GM12801 (cell line): ENCODE data around the gene DSTYK.

Experiments
- TF ChIP-seq, protein P1 (sequence below): IDR thresholded peaks from one replicate; pipeline ENCODE4 v1.5.1; 2011; ENCODE audit warnings: control low read depth; ENCODE audit not compliant: insufficient read length; ENCODE audit errors: extremely low read depth

DSTYK gene

DNA sequence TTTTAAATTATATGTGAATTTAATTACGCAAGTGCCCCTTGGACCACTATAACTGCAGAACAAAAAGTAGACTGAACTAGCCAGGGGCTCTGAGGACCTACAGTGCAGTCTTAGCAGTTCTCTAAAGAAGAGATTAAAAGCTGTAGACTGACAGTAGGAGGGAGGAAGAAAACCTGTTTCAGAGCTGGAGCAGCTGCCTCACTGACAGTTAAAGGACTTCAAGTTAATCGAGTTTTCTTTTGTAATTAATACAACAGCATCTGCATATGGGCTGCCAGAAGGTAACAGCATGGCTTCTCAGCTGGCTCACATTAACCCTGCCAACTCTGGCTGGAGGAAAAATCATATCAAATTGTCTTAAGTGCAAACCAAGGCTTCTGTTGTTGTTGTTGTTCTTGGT lies 19.9 kb downstream of the DSTYK start:
- TF ChIP-seq, protein P1, sequence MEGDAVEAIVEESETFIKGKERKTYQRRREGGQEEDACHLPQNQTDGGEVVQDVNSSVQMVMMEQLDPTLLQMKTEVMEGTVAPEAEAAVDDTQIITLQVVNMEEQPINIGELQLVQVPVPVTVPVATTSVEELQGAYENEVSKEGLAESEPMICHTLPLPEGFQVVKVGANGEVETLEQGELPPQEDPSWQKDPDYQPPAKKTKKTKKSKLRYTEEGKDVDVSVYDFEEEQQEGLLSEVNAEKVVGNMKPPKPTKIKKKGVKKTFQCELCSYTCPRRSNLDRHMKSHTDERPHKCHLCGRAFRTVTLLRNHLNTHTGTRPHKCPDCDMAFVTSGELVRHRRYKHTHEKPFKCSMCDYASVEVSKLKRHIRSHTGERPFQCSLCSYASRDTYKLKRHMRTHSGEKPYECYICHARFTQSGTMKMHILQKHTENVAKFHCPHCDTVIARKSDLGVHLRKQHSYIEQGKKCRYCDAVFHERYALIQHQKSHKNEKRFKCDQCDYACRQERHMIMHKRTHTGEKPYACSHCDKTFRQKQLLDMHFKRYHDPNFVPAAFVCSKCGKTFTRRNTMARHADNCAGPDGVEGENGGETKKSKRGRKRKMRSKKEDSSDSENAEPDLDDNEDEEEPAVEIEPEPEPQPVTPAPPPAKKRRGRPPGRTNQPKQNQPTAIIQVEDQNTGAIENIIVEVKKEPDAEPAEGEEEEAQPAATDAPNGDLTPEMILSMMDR = no peak

DNA sequence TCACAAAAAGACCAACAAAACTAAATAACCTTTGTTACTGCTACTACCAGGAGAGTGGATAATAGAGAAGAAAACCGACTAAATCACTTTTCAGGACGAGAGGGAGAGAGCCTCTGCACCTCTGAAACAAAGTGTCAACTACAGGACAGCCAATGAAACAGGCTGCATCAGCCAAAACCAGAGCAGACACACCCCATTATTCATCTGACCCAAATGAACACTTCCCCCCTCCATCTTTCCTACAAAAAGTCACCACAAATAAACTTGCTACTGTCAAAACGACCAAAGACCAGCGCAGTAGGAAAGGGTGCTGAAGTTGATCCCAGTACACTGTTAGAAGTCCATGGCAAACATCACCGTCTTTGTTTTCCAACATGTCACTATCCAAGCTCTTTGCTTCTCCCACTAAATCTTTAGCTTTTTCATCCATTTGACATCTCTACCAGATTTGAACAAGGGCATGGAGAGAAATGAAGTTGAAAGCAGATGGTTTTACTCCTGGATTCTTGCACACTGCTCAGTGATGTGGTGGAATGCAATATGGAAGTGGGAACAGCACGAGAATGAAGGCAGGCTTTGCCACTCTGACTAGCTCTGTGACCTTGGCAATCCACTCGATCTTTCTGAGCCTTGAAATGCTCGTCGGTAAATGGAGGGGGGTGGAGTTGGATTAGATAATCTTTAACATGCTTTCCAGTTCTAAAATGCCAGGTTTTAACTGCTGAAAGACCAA lies 20.5 kb downstream of the DSTYK start:
- TF ChIP-seq, protein P1 = no peak

DNA sequence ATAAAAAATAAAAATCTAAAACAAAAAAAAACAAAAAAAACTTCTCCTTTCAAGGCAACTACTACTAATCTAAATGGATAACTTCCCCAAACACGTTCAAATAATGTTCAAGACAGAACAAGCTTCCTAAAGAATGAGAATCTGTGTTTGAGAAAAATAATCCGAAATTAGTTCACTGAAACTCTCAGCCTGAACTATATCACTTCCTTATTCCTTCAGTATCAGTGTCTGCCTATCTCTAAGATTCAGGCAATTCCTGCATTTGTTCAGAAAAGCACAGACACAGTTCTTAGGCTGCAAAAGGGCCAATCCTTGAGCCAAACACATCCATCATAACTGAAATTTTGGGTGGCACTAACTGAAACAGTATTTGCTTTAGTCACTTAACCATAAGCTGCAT lies 22.4 kb downstream of the DSTYK start:
- TF ChIP-seq, protein P1 = no peak

DNA sequence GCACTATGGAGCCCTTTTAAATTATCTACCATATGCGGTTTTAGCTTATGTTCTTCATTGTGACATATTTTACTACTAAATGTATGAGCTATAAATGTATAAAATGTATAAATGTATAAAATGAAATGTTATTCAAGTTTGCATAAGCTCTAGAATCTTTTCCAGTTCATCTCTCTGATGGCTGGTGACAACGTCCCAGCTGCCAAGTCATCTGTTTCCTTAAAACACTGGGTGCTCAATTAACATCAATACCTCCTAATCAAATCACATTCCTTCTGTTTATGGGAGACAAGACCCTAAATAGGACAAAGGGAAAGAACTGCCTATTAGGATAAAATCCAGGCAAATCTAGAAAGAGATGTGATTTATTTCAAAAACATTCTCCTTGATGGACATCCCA lies 22.9 kb downstream of the DSTYK start:
- TF ChIP-seq, protein P1 = no peak

DNA sequence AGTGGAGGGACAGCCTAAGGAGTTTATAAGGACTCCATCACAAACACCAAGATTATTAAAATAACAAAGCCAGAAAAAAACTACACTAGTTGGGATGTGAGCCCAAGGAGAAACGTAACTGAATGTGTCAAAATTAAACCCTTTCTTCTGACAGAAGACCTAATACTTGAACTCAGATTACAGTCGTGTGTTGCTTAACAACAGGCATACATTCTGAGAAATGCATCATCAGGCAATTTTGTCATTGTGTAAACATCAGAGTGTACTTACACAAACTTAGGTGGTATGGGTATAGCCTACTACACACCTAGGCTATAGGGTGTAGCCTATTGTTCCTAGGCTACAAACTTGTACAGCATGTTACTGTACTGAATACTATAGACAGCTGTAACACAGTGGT lies 23.4 kb downstream of the DSTYK start:
- TF ChIP-seq, protein P1 = no peak

DNA sequence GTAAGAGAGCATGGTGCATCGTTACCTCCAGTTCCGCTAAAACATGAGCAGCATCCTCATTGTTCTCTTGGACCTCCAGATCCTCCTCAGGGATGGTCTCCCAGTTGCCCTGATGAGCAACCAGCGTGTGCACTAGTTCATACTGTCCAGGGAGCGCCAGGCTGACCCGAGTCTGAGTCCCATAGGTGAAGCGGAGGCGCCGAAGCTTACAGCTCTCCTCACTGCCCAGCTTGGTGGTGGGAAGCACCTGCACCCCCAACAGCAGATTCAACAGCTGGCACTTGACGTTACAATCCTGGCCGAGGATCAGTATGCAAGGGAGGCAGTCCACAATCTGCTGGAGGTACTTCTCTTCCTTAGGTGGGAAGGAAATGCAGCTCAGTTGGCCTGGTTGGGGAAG lies 24.1 kb downstream of the DSTYK start:
- TF ChIP-seq, protein P1 = no peak

DNA sequence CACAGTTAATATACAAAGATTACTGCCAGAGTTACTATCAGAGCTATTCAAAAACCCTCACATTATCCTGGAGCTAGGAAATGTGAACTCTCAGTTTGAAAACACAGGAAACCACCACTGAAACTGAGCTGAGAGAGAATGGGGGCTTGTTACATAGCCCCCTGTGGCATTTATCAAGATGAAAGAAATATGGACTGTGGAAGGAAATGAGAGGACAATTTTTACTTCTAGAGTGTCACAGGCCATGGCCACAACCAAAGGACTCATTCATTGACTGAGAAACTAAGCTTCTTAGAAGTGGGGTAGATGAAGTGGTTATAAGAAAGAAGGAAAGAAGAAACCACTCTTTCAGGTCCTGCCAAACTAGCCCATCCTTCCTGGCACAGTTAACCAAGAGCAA lies 25.3 kb downstream of the DSTYK start:
- TF ChIP-seq, protein P1 = no peak
